Measurements from ENCODE around the gene IL20RB.
"Not testable (repeated sequence)": the region's sequence is repeated elsewhere in the genome, so short reads cannot be mapped to it uniquely, and the experiment has no call there.

IL20RB gene

DNA sequence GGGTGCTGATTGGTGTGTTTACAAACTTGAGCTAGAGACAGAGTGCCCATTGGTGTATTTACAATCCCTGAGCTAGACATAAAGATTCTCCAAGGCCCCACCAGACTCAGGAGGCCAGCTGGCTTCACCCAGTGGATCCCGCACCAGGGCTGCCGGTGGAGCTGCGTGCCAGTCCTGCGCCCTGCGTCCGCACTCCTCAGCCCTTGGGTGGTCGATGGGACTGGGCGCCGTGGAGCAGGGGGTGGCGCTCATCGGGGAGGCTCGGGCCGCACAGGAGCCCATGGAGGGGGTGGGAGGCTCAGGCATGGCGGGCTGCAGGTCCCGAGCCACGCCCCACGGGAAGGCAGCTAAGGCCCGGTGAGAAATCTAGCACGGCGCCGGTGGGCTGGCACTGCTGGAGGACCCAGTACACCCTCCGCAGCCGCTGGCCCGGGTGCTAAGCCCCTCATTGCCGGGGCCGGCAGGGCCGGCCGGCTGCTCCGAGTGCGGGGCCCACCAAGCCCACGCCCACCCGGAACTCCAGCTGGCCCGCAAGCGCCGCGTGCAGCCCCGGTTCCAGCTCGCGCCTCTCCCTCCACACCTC, 29.7 kb downstream of the IL20RB start:
- DNase-seq (ENCODE audit: low read depth in 2 of 2), result not testable (repeated sequence)

DNA sequence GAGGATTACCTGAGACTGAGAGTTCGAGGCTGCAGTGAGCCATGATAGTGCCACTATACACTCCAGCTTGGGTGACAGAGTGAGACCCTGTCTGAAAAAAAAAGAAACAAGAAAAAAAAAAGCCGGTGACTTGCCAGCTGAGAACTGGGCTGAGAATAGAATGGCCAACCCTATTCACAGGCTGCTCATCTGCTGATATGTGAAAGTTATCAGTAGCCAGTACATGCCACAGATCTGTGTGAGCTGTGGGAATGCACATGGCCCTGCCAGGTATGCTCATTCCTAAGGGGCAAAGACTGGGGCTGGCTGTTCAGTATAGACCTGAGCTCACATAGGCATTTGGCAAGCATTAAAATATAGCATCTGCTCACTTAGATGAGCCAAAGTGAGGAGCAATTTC, 30.9 kb downstream of the IL20RB start:
- DNase-seq (ENCODE audit: low read depth in 2 of 2), result no peak

DNA sequence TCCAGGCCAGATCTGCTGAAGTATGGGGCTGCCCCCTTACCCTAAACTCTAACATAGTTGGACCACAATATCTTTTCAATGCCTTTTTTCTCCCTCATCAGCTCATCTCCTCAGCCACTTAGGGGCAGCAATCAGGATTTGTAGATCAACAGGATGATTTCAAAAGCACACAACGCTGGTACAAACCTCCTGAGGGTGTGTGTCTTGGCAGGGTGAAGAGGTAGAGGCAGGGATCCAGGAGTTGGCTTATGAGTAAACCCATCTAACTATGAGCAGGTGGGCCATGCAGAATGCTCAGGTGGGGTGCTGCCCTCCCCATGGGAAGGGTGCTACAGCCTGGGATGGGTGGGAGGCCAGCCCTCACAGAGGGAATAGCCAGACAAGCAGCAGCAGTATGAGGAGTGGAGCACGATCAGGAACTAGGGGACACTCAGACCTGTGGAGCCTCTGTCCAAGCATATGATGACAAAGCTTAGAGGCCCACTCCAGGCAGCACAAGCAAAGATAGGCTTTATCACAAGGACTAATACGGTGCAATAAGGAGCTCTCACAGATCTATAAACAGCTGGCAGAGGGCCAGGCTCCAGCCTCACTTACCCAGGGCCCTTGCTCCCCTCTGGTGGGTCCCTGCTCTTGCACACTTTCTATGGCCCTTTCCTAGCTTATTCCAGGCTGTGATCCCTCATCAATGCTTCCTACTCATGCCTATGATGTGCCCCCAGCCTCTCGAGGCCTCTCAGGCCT, 32.2 kb downstream of the IL20RB start:
- DNase-seq (ENCODE audit: low read depth in 2 of 2), result no peak

DNA sequence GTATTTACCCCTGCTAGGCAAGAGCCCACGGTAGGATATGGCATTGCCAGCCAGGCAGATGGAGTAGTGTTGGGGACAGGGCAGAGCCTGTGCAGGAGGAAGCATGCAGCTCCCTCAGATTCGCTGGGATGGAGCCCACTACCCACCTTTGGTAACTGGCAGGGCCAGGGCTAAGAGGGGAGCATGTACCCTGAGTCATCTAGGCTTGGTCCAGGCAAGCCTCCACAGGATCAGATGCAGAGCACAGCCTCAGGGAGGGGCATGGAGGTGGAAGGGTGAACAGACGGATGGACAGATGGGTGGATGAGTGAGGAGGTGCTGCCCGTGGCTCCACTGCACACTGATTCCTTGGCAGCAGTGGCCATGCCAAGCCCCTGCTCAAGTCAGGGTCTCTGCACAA, 33.0 kb downstream of the IL20RB start:
- no peak for DNase-seq (ENCODE audit: low read depth in 2 of 2)

- no peak for DNase-seq (ENCODE audit: low read depth in 2 of 2)
These were observed 34.3 kb downstream of the IL20RB start for GRCh38 chr3:136992115-136992514.

DNA sequence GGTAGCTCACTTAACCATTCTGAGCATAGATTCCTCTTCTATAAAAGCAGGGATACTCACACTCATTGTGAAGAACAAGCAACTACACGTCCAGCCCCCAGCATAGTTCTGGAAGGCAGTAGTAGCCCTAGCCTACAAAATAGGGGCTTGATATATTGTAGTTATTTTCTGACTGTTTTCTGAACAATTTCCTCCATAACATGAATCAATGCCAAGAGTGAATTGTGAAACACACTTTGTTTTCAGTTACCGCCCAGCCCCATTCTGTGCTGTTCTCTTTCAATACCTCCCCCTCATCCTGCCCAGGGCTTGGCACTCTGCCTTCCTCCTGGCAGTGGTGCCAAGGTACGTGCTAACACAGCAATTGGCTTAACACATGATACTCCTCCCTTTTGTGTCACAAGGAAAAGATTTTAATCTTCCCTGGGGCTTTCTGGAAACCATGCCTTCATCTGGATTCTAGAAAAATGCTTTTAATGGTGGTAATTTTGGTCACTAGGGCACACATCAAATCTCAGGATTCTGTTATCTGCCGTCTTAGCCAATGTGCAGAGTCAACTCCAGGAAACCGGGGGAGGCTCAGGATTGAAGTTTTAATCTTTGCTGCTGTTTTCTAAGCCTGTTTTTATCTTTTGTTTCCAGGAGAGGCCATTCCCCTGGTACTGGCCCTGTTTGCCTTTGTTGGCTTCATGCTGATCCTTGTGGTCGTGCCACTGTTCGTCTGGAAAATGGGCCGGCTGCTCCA, 37.2 kb downstream of the IL20RB start:
- no peak for DNase-seq (ENCODE audit: low read depth in 2 of 2)

- no peak for DNase-seq (ENCODE audit: low read depth in 2 of 2)
These were observed 37.9 kb downstream of the IL20RB start for GRCh38 chr3:136995652-136996051.

DNA sequence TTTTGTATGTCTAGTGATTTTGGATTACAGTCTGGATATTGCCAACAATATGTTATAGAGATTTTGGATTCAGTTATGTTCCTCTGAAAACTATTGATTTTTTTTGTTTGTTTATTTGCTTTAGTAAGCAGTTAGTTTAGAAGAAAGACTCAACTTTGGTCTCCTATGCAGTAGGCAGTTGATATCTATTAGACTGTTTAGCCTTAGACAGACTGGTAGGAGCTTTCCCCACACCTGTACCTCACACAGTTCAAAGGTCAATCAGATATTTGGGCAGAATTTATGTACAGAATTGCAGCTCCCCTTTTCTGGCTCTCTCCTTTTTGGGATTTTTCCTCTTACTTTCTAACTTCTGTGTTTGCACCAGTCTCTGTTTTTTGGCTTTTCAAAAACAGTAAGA, 42.3 kb downstream of the IL20RB start:
- no peak for DNase-seq (ENCODE audit: low read depth in 2 of 2)

- DNase-seq (ENCODE audit: low read depth in 2 of 2), result not testable (repeated sequence)
These were observed 49.6 kb downstream of the IL20RB start for GRCh38 chr3:137007376-137007775.

DNA sequence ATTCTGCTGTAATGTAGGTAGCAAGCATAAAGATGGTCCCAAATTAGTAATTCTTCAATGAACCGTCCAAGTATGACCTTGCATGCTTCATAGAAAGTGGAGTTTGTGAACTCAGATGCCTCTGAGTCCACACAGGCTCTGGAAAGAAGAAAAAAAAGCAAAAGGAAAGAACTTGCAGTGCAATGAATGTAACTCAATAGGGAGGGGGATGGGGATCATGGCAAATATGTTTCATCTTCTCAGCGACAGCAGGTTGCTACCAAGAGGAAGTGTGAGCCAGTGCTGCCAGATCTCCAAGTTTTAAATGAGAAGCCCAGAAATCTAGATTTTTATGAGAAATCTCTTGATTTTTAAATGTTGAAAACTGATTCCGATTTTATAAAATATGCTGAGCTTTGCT, 50.3 kb downstream of the IL20RB start:
- DNase-seq (ENCODE audit: low read depth in 2 of 2), result no peak

GRCh38 chr3:137008976-137009375, 51.2 kb downstream of the IL20RB start:
- DNase-seq (ENCODE audit: low read depth in 2 of 2), result no peak

DNA sequence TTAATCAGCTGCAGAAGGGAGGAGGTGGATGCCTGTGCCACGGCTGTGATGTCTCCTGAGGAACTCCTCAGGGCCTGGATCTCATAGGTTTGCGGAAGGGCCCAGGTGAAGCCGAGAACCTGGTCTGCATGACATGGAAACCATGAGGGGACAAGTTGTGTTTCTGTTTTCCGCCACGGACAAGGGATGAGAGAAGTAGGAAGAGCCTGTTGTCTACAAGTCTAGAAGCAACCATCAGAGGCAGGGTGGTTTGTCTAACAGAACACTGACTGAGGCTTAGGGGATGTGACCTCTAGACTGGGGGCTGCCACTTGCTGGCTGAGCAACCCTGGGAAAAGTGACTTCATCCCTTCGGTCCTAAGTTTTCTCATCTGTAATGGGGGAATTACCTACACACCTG, 52.4 kb downstream of the IL20RB start:
- DNase-seq (ENCODE audit: low read depth in 2 of 2), result no peak

- DNase-seq (ENCODE audit: low read depth in 2 of 2), result no peak
These were observed 53.4 kb downstream of the IL20RB start for GRCh38 chr3:137011153-137011552.

GRCh38 chr3:137012097-137012501, 54.3 kb downstream of the IL20RB start:
- DNase-seq (ENCODE audit: low read depth in 2 of 2), result no peak

- peak; percentile 70 to 84 for DNase-seq (ENCODE audit: low read depth in 2 of 2)
These were observed 56.3 kb downstream of the IL20RB start for GRCh38 chr3:137013951-137014688.

GRCh38 chr3:137017316-137017715, 59.5 kb downstream of the IL20RB start:
- not testable (repeated sequence) for DNase-seq (ENCODE audit: low read depth in 2 of 2)

DNA sequence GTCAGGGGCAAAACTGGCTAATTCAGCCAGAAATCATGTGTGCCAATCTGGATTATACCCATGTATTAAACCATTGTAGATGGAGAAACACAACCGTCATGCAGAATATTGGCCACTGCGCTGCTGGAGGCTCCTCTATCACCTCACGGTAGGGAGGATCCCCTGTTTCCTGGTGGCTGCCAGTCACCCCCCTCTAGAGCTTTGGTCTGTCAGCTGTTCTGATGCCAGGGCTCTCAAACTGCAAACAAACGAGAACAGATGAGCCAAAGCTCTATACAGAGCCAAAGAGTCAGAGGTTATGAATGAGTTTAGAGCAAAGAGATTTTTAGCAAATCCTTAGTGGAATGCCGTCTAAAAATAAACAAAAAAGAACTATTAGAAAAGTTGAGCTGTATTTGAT, 62.5 kb downstream of the IL20RB start:
- DNase-seq (ENCODE audit: low read depth in 2 of 2), result no peak

GRCh38 chr3:137020888-137021287, 63.1 kb downstream of the IL20RB start:
- no peak for DNase-seq (ENCODE audit: low read depth in 2 of 2)

- no peak for DNase-seq (ENCODE audit: low read depth in 2 of 2)
These were observed 66.6 kb downstream of the IL20RB start for GRCh38 chr3:137024348-137024747.

DNA sequence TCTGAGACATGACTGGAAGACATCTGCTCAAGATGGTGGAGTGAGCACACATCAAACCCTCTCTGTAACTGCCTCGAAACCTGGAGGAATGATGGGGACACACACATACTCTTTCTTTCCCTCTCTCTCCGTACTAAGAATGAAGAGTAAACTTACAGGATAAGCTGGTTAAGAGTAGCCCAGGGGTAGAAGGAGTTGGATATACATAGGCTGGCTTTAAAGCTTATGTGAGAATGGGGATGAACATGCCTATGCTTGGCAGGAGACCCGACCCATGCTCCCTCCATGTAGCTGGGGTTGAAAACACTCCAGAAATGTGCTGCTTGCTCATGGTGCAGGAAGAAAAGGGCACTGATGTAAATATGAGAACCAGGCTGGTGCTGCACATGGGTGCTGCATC, 68.9 kb downstream of the IL20RB start:
- DNase-seq (ENCODE audit: low read depth in 2 of 2), result no peak

GRCh38 chr3:137032465-137033120, 74.8 kb downstream of the IL20RB start:
- peak; percentile 77 to 91 for DNase-seq (ENCODE audit: low read depth in 2 of 2)

DNA sequence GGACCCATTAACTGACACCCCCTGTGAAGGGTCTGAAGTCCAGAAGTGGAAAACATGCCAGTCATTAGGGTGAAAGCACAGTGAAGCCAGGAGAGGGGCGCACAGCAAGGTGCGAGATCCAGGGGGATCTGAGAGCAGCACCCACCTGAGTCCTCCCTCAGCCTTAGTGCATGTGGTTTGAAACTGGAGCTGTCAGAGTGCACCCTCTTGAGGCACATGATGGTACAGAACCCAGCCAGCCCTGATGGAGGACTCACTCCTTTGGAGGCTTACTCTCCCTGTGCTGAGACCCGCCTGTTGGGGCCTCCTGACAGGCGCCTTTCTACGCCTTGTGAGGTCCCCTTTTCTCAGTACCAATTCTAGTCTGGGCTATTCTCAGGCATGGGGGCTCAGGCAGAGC, 77.8 kb downstream of the IL20RB start:
- DNase-seq (ENCODE audit: low read depth in 2 of 2), result no peak

All from stimulated activated CD4-positive, alpha-beta T cell treated with anti-CD3 and anti-CD28 coated beads, Interleukin-4, amount 100 ng/mL, for 48 hours (primary cell).